Neural cell (in vitro differentiated cells): ENCODE measurements around the gene MAP2K1.

Experiments
- EZH2 ChIP-seq: fragments of 200-600, 300-800 bp; shearing (Covaris generic), sonication (generic); IDR thresholded peaks from 2 replicates; pipeline ENCODE4 v1.6.1; 2014; ENCODE audit warnings: antibody characterized with exemption, low read length, borderline replicate concordance, mild to moderate bottlenecking; ENCODE audit not compliant: insufficient read depth, poor library complexity, severe bottlenecking
- TAF1 ChIP-seq: IDR thresholded peaks from 2 replicates; pipeline ENCODE4 v1.6.1; 2012; ENCODE audit warnings: low read depth
- TF ChIP-seq, protein P1 (sequence below): fragments of 450-650 bp; IDR thresholded peaks from 2 replicates; pipeline ENCODE4 v1.5.1; 2014; ENCODE audit warnings: antibody characterized with exemption, mild to moderate bottlenecking, moderate library complexity; ENCODE audit not compliant: poor library complexity, severe bottlenecking

DNA sequence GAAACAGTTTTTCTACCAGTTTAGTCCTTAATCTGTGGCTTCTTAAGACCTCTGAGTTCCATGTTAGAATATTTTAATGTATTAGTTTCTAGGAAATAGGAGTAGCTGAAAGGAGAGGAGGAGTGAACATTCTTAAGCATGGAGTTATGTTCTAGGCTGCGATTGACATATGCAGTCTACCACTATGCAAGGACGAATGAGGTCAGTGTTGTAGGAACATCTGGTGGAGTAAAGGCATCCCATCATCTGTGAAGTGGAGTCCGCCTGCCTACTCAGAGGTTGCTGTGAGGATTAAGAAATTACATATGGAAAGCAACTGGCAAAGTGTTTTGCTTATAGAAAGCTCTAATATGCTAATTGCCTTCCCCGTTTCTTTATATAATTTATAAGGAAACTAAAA, 65.7 kb downstream of the MAP2K1 start:
- TF ChIP-seq, protein P1, sequence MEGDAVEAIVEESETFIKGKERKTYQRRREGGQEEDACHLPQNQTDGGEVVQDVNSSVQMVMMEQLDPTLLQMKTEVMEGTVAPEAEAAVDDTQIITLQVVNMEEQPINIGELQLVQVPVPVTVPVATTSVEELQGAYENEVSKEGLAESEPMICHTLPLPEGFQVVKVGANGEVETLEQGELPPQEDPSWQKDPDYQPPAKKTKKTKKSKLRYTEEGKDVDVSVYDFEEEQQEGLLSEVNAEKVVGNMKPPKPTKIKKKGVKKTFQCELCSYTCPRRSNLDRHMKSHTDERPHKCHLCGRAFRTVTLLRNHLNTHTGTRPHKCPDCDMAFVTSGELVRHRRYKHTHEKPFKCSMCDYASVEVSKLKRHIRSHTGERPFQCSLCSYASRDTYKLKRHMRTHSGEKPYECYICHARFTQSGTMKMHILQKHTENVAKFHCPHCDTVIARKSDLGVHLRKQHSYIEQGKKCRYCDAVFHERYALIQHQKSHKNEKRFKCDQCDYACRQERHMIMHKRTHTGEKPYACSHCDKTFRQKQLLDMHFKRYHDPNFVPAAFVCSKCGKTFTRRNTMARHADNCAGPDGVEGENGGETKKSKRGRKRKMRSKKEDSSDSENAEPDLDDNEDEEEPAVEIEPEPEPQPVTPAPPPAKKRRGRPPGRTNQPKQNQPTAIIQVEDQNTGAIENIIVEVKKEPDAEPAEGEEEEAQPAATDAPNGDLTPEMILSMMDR = no peak
- TF ChIP-seq EZH2 (no peak), TAF1 (no peak)
